Esophagus squamous epithelium (tissue), 4 donors: ENCODE data around the gene TP53AIP1.

Experiments used
- POLR2A ChIP-seq, 4 donors: fragments of 450-650 bp; IDR thresholded peaks; one replicate each; pipeline ENCODE4 v1.6.1; 2017; ENCODE audit warnings: antibody characterized with exemption in 4 of 4, mild to moderate bottlenecking in 4 of 4, moderate library complexity in 3 of 4
- TF ChIP-seq, protein P1 (sequence below), 6 experiments: fragments of 450-650 bp in 4 of 6; fragments of 200-600 bp in 2 of 6; sonication (generic) in 2 of 6; IDR thresholded peaks; one replicate each; pipeline ENCODE4 v1.5.1; 2016 to 2019; ENCODE audit warnings: antibody characterized with exemption in 6 of 6, mild to moderate bottlenecking in 4 of 6, moderate library complexity in 4 of 6

DNA sequence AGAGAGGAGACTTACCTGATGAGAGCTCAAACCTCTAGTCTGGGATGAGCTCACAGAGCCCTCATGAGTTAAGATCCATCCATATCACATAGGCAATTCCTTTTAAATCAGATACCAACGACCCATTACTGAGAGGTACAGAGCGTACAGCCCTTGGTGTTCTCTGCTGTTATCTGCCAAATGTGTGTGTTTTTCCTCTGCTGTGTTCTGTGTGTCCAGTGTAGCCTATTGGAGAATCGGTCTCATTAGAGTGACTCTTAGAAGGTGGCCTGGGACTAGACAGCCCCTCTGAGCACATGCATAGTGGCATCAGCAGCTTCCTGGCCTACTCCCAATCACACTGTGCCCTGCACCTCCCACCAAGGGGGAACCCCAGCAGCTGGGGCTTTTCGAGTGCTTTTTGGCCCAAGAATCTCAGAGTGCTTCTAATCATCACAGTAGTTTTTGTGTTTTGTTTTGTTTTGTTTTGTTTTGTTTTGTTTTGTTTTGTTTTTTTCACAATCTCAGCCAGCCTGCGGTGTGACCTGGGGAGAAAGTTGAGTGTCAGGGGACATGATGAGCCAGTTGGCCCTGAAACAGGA, 25.4 kb downstream of the TP53AIP1 start:
- TF ChIP-seq, protein P1, sequence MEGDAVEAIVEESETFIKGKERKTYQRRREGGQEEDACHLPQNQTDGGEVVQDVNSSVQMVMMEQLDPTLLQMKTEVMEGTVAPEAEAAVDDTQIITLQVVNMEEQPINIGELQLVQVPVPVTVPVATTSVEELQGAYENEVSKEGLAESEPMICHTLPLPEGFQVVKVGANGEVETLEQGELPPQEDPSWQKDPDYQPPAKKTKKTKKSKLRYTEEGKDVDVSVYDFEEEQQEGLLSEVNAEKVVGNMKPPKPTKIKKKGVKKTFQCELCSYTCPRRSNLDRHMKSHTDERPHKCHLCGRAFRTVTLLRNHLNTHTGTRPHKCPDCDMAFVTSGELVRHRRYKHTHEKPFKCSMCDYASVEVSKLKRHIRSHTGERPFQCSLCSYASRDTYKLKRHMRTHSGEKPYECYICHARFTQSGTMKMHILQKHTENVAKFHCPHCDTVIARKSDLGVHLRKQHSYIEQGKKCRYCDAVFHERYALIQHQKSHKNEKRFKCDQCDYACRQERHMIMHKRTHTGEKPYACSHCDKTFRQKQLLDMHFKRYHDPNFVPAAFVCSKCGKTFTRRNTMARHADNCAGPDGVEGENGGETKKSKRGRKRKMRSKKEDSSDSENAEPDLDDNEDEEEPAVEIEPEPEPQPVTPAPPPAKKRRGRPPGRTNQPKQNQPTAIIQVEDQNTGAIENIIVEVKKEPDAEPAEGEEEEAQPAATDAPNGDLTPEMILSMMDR (IDR thresholded peaks at IDR 0.05), result no peak
- no peak for TF ChIP-seq POLR2A (IDR thresholded peaks at IDR 0.05)
